CD14-positive monocyte (primary cell): Measurements from ENCODE around the gene PMM2. TPM values are rescaled to one million over a fixed set of nuclear protein-coding genes. Genes with fewer than 3 reads are reported as not detected.

ENCODE experiments used
- DNase-seq, 3 donors: peaks; one replicate each; pipeline ENCODE4 v3.0.0-alpha.2; 2011 to 2022
- H2AFZ ChIP-seq: 2 replicates; pipeline ENCODE4 v1.6.0; 2012; ENCODE audit warnings: mild to moderate bottlenecking, low read depth, low read length, inconsistent platforms; ENCODE audit not compliant: insufficient read depth, poor library complexity, severe bottlenecking
- H3K27ac ChIP-seq, 2 donors: 1 replicate in 1 of 2; 2 replicates in 1 of 2; pipeline ENCODE4 v1.5.1; 2012 to 2013; ENCODE audit warnings: low read length in 2 of 2, control low read depth in 1 of 2, inconsistent platforms in 1 of 2, low read depth in 1 of 2, mild to moderate bottlenecking in 1 of 2
- H3K27me3 ChIP-seq, 2 donors: one replicate each; pipeline versions ENCODE4 v1.6.0 to v1.6.1; 2011 to 2013; ENCODE audit warnings: low read length in 2 of 2; ENCODE audit not compliant: control insufficient read depth in 2 of 2, insufficient read depth in 2 of 2
- H3K36me3 ChIP-seq, 2 donors: replicated peaks in 1 of 2; 1 replicate in 1 of 2; 2 replicates in 1 of 2; pipeline versions ENCODE4 v1.5.1 to v1.6.1; 2012 to 2013; ENCODE audit warnings: low read length in 2 of 2, control low read depth in 1 of 2, inconsistent platforms in 1 of 2, mild to moderate bottlenecking in 1 of 2; ENCODE audit not compliant: insufficient read depth in 2 of 2, control insufficient read depth in 1 of 2
- H3K4me1 ChIP-seq, 2 donors: 1 replicate in 1 of 2; 2 replicates in 1 of 2; pipeline versions ENCODE4 v1.5.1 to v1.6.1; 2012 to 2013; ENCODE audit warnings: low read length in 2 of 2, control low read depth in 1 of 2, inconsistent platforms in 1 of 2, mild to moderate bottlenecking in 1 of 2, moderate library complexity in 1 of 2; ENCODE audit not compliant: insufficient read depth in 2 of 2, control insufficient read depth in 1 of 2
- H3K4me2 ChIP-seq: replicated peaks from 2 replicates; pipeline ENCODE3; 2012; ENCODE audit warnings: low read length, moderate library complexity, mild to moderate bottlenecking; ENCODE audit not compliant: poor library complexity, severe bottlenecking; ENCODE audit errors: extremely low read depth
- H3K4me3 ChIP-seq, 3 experiments: fragments of 200-600 bp in 1 of 3; sonication (generic) in 1 of 3; replicated peaks in 1 of 3; 1 replicate in 2 of 3; 2 replicates in 1 of 3; pipeline ENCODE4 v1.5.1; 2011 to 2013; ENCODE audit warnings: low read length in 3 of 3, mild to moderate bottlenecking in 3 of 3, control low read depth in 2 of 3, low read depth in 2 of 3, inconsistent platforms in 1 of 3, moderate library complexity in 1 of 3
- H3K79me2 ChIP-seq: 2 replicates; pipeline ENCODE4 v1.6.0; 2012; ENCODE audit warnings: mild to moderate bottlenecking, control low read depth, inconsistent platforms, low read length, moderate library complexity; ENCODE audit not compliant: insufficient read depth
- H3K9ac ChIP-seq: 2 replicates; pipeline ENCODE4 v1.6.0; 2017; ENCODE audit warnings: low read length, mild to moderate bottlenecking; ENCODE audit not compliant: insufficient read depth, poor library complexity, severe bottlenecking
- H3K9me3 ChIP-seq, 2 donors: replicated peaks in 1 of 2; 1 replicate in 1 of 2; 2 replicates in 1 of 2; pipeline versions ENCODE4 v1.5.1 to v1.6.1; 2012 to 2013; ENCODE audit warnings: low read length in 2 of 2, control low read depth in 1 of 2; ENCODE audit not compliant: control insufficient read depth in 1 of 2, insufficient read depth in 1 of 2
- H4K20me1 ChIP-seq: 2 replicates; pipeline ENCODE4 v1.6.0; 2012; ENCODE audit warnings: mild to moderate bottlenecking, low read length, control low read depth, moderate library complexity; ENCODE audit not compliant: insufficient read depth
- H3K27ac Mint-ChIP-seq, 7 donors: one replicate each; pipeline ENCODE4 v1.8.0; 2020; ENCODE audit warnings: mild to moderate bottlenecking in 7 of 7, mixed read lengths in 7 of 7, moderate library complexity in 6 of 7, inconsistent platforms in 2 of 7
- H3K27me3 Mint-ChIP-seq, 3 donors: one replicate each; pipeline ENCODE4 v1.8.0; 2021 to 2022; ENCODE audit warnings: low read depth in 3 of 3, mild to moderate bottlenecking in 3 of 3, mixed read lengths in 3 of 3, moderate library complexity in 3 of 3, inconsistent platforms in 1 of 3
- H3K36me3 Mint-ChIP-seq, 2 donors: one replicate each; pipeline ENCODE4 v1.8.0; 2020; ENCODE audit warnings: mixed read lengths in 2 of 2, inconsistent platforms in 1 of 2, mild to moderate bottlenecking in 1 of 2
- H3K4me1 Mint-ChIP-seq: one replicate; pipeline ENCODE4 v1.8.0; 2020; ENCODE audit warnings: mild to moderate bottlenecking, mixed read lengths
- H3K4me3 Mint-ChIP-seq, 2 donors: one replicate each; pipeline ENCODE4 v1.8.0; 2020; ENCODE audit warnings: mild to moderate bottlenecking in 2 of 2, mixed read lengths in 2 of 2, moderate library complexity in 1 of 2
- H3K9me3 Mint-ChIP-seq, 7 donors: one replicate each; pipeline ENCODE4 v1.8.0; 2020 to 2022; ENCODE audit warnings: mixed read lengths in 7 of 7, mild to moderate bottlenecking in 6 of 7, moderate library complexity in 6 of 7, inconsistent platforms in 2 of 7
- WGBS: methylation state at CpG from one replicate; pipeline ENCODE4 v1.1.5; 2013; ENCODE audit warnings: missing lambda C conversion rate; ENCODE audit not compliant: insufficient coverage; 5-methylcytosine and 5-hydroxymethylcytosine counted together
- intact Hi-C, 2 donors: fragments of 100-400 bp; cut with micrococcal nuclease; formaldehyde crosslinking; loops; one replicate each; pipeline versions ENCODE4 v1.15.0 to v1.15.1; 2023
- polyA plus RNA-seq, 3 donors: library from polyadenylated mRNA; depleted of rRNA in 1 of 3; unstranded in 2 of 3; stranded (reverse) in 1 of 3; fragments of 300-500 nt in 2 of 3; fragments of >200 nt in 1 of 3; fragmentation: Illumina TruSeq in 2 of 3; gene quantifications; 1 replicate in 2 of 3; 2 replicates in 1 of 3; pipeline ENCODE4 v1.2.3, GENCODE V29; 2012 to 2021
- TF ChIP-seq, protein P1 (sequence below): fragments of 200-600 bp; IDR thresholded peaks from one replicate; pipeline ENCODE4 v1.8.0; 2022; ENCODE audit warnings: antibody characterized with exemption, mild to moderate bottlenecking

The PMM2 gene
- polyA plus RNA-seq, 3 donors = 15.2 to 22.9 (median 17.8) TPM

DNA sequence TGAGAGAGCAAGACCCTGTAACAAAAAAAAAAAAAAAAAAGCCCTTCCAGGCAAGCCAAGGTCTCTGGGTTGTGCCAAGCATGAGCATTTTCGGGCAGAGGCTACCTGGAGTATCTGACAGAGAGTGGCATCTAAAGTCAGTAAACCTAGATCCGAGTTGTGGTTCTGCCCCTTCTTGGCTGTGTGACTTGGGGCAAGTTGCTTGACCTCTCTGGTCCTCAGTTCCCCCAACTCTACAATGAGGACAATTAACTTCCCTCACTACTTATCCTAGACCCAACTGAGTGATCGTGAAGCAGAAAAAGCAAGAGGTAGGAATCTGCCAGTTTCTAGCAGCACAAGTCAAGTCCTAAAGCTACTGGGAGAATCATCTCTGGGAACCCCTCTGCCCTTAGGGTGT, 34.6 kb upstream of the PMM2 start:
- no peak overlapping the region for H3K4me2 ChIP-seq
- Mint-ChIP-seq H3K4me1 (no peaks in the 10 kb centered on the region), H3K4me3 (no peak overlapping the region), H3K9me3 (peaks cover 0 to 2% (median 0%) of the 10 kb centered on the region in 7 donors), H3K27me3 (peaks cover 0 to 2% (median 0%) of the 10 kb centered on the region in 3 donors), H3K27ac (no peak overlapping the region), H3K36me3 (peaks cover 40 to 59% of the 10 kb centered on the region in 2 donors)
- H3K36me3 ChIP-seq = peaks cover 31 to 53% of the 10 kb centered on the region in 2 donors
- no peak overlapping the region for H3K4me3 ChIP-seq
- 100% methylated on average over 1 of the region's 3 CpGs for WGBS
- intact Hi-C loops = no loop called here
- H2AFZ ChIP-seq = no peak overlapping the region
- no peaks in the 10 kb centered on the region for H4K20me1 ChIP-seq
- H3K27me3 ChIP-seq = no peaks in the 10 kb centered on the region
- no peaks in the 10 kb centered on the region for H3K4me1 ChIP-seq
- no peak overlapping the region for H3K27ac ChIP-seq
- TF ChIP-seq, protein P1, sequence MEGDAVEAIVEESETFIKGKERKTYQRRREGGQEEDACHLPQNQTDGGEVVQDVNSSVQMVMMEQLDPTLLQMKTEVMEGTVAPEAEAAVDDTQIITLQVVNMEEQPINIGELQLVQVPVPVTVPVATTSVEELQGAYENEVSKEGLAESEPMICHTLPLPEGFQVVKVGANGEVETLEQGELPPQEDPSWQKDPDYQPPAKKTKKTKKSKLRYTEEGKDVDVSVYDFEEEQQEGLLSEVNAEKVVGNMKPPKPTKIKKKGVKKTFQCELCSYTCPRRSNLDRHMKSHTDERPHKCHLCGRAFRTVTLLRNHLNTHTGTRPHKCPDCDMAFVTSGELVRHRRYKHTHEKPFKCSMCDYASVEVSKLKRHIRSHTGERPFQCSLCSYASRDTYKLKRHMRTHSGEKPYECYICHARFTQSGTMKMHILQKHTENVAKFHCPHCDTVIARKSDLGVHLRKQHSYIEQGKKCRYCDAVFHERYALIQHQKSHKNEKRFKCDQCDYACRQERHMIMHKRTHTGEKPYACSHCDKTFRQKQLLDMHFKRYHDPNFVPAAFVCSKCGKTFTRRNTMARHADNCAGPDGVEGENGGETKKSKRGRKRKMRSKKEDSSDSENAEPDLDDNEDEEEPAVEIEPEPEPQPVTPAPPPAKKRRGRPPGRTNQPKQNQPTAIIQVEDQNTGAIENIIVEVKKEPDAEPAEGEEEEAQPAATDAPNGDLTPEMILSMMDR = no peak
- DNase-seq = no peak
- H3K9me3 ChIP-seq = no peaks in the 10 kb centered on the region
- H3K79me2 ChIP-seq = no peaks in the 10 kb centered on the region
- H3K9ac ChIP-seq = no peak overlapping the region

DNA sequence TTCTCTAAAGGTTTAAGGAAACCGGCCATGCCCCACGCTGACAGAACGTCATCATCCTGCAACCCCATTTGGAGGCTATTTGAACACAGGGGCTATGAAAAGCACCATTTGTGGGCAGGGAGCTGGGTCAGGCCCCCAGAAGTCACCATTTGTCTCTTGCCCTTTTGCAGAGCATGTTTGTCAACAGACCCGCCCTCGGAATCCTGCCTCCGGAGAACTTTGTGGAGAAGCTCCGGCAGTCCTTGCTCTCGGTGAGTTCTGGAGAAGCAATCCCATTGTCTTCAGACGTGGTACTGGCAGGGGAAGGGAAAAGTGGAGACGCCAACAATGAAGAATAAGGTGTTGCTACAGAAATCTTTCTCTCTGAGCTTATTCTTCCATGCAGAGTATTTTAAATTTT, 33.7 kb upstream of the PMM2 start:
- Mint-ChIP-seq H3K4me1 (no peaks in the 10 kb centered on the region), H3K9me3 (peaks cover 0 to 2% (median 0%) of the 10 kb centered on the region in 7 donors), H3K27ac (peak overlapping the region in 1 of 7 donors; percentile 19), H3K36me3 (peaks cover 42 to 62% of the 10 kb centered on the region in 2 donors), H3K27me3 (peaks cover 0 to 2% (median 0%) of the 10 kb centered on the region in 3 donors), H3K4me3 (no peak overlapping the region)
- intact Hi-C loops = no loop called here
- Histone ChIP-seq H3K27ac (no peak overlapping the region), H3K4me2 (no peak overlapping the region), H2AFZ (no peak overlapping the region), H3K79me2 (no peaks in the 10 kb centered on the region), H3K4me3 (no peak overlapping the region), H3K27me3 (no peaks in the 10 kb centered on the region), H3K4me1 (no peaks in the 10 kb centered on the region), H3K9ac (no peak overlapping the region), H4K20me1 (no peaks in the 10 kb centered on the region), H3K9me3 (no peaks in the 10 kb centered on the region), H3K36me3 (peaks cover 33 to 55% of the 10 kb centered on the region in 2 donors)
- TF ChIP-seq, protein P1 = no peak
- DNase-seq = no peak
- WGBS = 94% methylated on average over 4 of the region's 10 CpGs
